Hepatic stellate cell (primary cell): ENCODE data around the gene TOB1.

Experiments
- DNase-seq: peaks from one replicate; pipeline ENCODE4 v3.0.0; 2011; ENCODE audit warnings: low spot score

TOB1 gene

DNA sequence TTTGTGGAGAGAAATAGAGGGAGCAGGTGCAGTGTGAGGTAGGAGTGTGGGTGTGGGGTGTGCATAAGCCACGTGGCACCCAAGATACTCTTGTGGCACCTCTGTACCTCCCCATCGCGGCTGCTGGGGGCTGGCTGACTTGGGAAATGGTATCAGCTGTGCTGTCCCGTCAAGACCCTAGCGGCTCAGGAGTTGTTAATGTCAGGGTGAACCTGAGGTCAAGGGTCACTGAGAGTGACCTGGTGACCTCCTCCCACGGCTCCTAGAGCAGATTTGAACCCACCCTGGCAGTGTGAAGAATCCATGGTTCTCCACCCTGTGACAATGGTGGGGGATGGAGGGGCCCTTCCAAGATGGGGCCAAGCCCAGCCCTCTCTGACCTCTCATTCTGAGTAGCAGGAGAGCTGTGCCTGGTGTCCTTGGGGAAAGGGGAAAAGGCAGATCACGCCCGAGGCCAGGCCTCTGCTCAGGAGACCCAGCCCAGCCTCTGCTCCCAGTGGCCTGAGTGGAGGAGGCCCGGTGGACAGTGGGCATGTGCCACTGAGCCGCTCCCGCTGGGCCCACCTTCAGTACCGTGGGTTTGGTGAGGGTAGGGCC, 33.8 kb downstream of the TOB1 start:
- DNase-seq: no peak

DNA sequence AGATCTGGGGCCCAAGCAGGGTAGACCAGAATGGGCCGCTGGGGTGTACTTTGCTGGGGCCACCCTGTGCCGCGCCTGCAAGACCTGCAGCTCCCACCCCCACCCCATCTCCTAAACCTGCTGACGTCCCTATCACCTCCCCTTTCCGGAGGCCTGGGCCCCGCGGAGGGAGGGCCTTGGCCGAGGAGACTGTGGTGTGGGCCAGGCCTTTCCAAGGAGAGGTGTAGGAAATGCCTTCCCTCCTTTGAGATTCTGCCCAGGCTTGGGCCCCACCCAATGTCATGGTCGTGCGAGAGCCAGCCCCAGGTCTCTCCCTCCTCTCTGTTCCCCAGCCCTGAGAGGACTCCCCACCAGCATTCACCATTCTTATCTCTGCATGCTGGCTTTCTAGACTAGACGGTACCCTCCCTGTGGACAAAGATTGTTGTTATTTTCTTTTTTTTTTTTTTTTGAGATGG, 34.7 kb downstream of the TOB1 start:
- no peak for DNase-seq

- no peak for DNase-seq
These were observed 35.2 kb downstream of the TOB1 start for GRCh38 chr17:50830994-50831393.

DNA sequence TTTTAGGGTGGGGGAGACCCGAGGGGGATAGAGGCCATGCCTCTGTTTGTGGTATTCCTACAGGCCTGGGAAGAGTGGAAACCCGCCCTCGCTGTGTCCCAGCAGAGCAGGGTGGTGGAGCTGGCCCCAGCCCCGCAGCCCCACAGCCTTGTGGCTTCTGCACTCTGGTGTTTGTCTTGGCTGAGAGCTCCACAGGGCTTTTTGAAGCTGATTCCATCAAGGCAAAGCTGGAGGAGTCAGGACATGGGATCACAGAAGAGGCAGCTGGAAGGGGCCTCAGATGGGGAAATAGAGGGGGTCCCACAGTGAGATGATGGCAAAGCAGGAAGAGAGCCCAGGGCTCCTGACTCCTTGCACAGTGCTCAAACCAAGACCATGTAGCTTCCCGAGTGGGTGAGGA, 35.8 kb downstream of the TOB1 start:
- DNase-seq: no peak

DNA sequence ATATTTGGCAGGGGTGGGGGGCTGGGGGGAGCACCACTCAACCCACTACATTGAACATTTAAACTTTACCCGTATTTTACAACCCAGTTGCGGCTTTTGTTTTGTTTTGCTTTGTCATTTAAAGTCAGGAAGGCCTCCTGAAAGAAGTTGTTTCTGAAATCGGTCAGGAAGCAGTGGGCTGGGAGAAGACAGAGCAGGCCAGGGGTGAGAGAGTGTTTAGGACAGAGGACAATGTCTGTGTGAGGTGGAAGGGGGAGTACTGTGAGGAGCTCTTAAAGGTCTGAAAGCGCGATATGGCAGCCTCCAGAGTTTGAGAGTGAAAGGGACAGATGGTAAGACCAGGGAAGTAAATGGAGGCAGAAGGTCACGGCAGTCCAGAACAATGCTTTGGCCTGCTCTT, 36.8 kb downstream of the TOB1 start:
- no peak for DNase-seq

DNA sequence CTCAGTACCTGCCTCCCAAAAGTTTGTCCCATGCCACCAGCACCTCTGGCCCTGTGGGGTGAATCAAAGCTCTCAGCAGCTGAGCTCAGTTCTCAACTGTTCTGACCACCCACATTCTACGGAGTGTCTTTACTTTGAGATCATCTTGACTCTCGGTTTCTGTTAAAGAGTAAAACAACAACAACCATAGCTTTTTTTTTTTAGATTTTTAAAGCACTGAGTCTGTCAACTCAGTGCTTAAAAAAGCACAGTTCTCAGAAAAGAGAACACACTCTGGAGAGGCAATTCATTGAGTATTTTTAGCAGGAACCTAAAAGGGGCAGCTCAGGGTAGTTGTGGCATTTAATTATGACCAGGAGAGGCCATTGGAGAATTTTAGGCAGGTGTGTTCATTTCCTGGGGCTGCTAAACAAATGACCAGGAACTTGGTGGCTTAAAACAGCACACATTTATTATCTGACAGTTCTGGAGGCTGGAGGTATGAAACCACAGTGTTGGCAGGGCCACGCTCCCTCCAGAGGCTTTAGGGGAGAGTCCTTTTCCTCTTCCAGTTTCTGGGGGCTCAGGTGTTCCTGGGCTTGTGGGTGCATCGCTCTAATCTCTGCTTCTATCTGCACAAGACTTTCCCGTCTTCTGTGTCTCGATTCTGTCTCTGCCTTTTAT, 37.5 kb downstream of the TOB1 start:
- no peak for DNase-seq

GRCh38 chr17:50825188-50825587, 41.0 kb downstream of the TOB1 start:
- DNase-seq: no peak

GRCh38 chr17:50824429-50824828, 41.7 kb downstream of the TOB1 start:
- DNase-seq: no peak

- no peak for DNase-seq
These were observed 43.6 kb downstream of the TOB1 start for GRCh38 chr17:50822550-50822949.

DNA sequence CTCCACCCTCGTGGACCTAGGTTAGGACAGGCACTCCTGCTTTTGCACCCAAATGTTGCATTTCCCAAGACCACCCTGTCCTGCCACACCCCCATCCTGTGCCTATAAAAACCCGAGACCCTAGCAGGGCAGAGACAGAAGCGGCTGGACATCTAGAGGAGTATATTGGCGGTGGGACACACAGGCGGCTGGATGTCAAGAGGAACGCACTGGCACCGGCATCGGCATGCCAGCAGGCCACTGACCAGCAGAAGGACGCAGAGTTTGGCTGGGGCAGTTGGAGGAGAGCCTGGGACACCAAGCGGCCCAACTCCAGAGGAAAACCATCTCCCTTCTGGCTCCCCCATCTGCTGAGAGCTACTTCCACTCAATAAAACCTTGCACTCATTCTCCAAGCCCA, 45.5 kb downstream of the TOB1 start:
- DNase-seq: no peak

DNA sequence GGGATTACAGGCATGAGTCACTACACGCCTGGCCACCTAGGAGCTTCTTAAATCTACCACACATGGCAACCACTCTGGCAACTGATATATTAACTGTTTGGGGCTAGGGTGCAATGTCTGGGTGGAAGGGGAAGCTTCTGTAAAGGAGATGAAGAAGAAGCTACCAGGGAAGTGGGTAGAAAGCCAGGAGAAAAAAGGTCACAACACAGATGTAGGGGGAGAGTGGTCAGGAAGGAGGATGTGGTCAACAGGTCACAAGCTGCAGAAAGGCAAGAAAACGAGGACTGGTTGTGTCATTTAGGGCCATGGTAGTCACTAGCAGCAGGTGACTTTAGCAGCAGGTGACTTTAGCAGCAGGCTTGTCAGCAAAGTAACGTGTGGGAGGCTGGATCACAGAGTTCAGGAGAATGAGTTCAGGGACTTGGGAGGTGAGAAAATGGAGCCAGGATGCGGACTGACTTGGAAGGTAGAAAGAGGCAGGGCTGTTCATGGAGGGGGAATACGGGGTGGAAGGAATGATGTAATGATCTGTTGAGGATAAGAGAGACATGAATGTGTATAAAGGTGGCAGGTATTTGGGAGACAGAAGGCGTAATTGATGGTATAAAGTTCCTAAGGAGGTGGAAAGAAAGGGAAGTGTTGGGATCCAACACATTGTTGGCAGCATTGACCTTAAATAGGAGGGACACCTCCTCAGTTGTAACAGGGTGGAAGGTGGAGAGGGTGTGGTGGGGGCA, 47.1 kb downstream of the TOB1 start:
- no peak for DNase-seq

DNA sequence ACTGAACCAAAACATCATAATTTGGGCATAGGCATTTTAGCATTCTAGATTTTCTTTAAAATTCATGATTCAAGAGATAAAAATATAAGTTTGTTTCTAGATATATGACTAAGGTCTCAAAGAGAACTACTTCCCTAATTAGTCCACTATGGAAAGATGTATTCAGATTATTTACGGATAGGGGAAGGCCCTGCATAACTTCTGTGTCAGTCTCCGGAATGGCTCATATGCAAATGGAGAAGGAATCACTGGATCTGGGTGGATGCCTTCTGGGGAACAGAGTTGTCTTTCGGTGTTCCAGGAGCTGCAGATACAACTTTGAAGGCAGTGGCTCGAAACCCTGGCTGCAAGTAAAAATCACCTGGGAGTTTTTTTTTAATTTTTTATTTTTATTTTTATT, 47.9 kb downstream of the TOB1 start:
- no peak for DNase-seq

- peak; percentile 44 for DNase-seq
These were observed 48.3 kb downstream of the TOB1 start for GRCh38 chr17:50817838-50818237.

GRCh38 chr17:50816771-50817751, 49.1 kb downstream of the TOB1 start:
- DNase-seq: peak; percentile 44

GRCh38 chr17:50816271-50816670, 49.9 kb downstream of the TOB1 start:
- DNase-seq: no peak

DNA sequence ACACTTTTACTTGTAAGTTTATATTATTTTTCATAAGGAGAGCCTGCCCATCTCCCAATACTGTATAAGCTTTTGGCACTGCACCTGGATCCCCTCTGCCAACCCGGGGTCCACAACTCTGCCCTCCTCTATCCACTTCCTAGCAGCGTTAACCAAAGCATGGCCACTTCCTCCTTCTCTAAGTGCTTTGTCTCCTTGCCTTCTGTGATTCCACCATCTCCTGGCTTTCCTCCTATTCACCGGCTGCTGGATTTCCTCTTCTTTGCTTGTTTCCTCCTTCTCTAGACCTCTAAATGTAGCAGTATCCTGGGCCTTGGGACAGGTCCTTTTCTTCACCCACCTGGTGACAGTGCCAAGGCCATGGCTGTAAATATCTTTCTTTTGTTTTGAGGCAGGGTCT, 50.8 kb downstream of the TOB1 start:
- DNase-seq: no peak

DNA sequence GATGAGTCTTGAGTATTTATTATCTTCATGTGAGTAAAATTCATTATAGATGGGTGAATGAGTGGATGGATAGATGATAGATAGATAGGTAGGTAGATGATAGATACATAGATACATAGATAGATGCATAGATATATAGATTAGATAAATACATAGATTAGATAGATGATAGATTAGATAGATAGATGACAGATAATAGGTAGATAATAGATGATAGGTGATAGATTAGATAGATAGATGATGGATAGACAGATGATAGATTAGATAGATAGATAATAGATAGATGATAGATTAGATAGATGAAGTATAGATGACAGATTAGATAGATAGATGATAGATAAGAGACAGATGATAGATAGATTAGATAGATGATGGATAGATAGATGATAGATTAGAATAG, 52.6 kb downstream of the TOB1 start:
- DNase-seq: no peak
